ENCODE results near the gene MIPOL1. TPM values are rescaled to one million over a fixed set of nuclear protein-coding genes. Genes with fewer than 3 reads are reported as not detected.

MIPOL1 gene
- total RNA-seq, 1 donor from 2014 or later = not detected

DNA sequence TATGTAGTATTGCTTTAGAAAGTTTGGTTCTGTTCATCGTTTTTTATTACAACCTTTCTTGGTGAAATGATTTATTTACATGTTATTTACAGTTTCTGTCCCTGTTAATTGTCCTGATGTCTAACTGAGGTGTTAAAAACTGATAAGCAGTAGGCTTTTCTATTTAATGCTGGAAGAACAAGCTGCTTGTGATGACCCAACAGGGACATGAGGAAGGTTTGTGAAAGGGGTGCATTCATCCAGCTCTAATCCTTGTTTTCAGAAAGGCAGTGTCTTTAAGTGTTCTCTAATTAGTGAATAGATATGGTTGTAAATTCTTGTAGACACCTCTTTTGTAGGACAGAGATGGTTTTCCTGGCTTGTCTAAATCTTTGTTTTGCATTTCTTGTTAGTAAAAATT lies 205.9 kb downstream of the MIPOL1 start:
- Mint-ChIP-seq H3K4me3 (no peak overlapping the region), H3K27ac (no peak overlapping the region), H3K36me3 (ENCODE audit: low read depth) (no peaks in the 10 kb centered on the region), H3K27me3 (no peaks in the 10 kb centered on the region), H3K9me3 (peaks cover 4% of the 10 kb centered on the region), H3K4me1 (no peaks in the 10 kb centered on the region)
- TF ChIP-seq, protein P1, sequence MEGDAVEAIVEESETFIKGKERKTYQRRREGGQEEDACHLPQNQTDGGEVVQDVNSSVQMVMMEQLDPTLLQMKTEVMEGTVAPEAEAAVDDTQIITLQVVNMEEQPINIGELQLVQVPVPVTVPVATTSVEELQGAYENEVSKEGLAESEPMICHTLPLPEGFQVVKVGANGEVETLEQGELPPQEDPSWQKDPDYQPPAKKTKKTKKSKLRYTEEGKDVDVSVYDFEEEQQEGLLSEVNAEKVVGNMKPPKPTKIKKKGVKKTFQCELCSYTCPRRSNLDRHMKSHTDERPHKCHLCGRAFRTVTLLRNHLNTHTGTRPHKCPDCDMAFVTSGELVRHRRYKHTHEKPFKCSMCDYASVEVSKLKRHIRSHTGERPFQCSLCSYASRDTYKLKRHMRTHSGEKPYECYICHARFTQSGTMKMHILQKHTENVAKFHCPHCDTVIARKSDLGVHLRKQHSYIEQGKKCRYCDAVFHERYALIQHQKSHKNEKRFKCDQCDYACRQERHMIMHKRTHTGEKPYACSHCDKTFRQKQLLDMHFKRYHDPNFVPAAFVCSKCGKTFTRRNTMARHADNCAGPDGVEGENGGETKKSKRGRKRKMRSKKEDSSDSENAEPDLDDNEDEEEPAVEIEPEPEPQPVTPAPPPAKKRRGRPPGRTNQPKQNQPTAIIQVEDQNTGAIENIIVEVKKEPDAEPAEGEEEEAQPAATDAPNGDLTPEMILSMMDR (IDR thresholded peaks at IDR 0.05) = no peak
- no peak for ATAC-seq (ENCODE audit: low read depth)
- DNase-seq = no peak
- ChIA-PET POLR2A (no interaction called here), CTCF (no interaction called here)
- intact Hi-C loops (cut with micrococcal nuclease) = no loop called here

DNA sequence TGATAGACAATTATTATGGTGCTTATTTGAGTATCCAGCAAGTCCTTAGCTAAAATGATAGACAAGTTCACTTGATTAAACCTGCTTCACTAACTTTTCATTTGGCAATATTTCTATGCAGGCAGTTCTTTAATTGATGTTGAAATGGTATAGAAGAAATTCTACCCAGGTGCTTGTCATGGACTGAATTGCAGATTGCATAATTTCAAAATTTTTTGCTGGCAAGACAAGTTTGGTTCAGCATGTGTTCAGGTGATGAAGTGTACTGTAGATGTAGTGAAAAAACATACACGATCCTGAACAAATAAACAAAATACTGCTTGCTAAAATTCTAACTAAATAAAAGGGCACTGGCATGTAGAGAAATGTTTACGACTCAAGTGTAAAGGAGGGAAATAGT lies 208.4 kb downstream of the MIPOL1 start:
- ChIA-PET POLR2A (no interaction called here), CTCF (no interaction called here)
- Mint-ChIP-seq H3K27ac (no peak overlapping the region), H3K4me1 (no peaks in the 10 kb centered on the region), H3K9me3 (no peaks in the 10 kb centered on the region), H3K27me3 (no peaks in the 10 kb centered on the region), H3K4me3 (no peak overlapping the region), H3K36me3 (ENCODE audit: low read depth) (no peaks in the 10 kb centered on the region)
- no peak for DNase-seq
- intact Hi-C loops (cut with micrococcal nuclease) = no loop called here
- ATAC-seq (ENCODE audit: low read depth) = no peak
- TF ChIP-seq, protein P1 (IDR thresholded peaks at IDR 0.05) = no peak

DNA sequence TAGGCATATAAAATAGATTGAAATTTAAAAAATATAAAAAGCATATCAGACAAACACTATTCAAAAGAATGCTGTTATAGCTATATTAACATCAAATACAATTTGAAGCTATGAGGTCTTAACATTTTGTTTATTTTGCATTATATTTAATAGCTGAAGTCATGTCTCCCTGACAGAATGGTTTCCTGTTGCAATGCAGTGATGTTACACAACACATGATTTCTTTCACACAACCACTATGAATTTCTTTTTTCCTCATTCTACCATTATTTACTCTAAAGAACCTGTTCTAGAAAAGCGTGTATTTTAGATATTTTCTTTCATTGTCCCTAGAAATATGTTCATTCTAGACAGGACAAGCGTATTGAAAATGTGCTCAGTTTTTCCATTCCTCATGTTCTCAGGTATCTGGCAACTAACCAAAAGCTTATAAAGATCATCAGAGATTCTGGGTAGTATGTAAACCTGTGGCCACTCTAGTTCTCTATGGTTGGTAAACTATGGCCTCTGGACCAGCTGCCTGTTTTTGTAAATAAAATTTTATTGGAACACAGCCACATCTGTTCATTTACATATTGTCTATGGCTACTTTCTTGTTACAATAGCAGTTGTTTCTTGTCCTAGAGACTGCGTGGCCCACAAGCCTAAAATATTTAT lies 213.5 kb downstream of the MIPOL1 start:
- H3K27me3 Mint-ChIP-seq = no peaks in the 10 kb centered on the region
- no peak for DNase-seq
- no peak overlapping the region for H3K27ac Mint-ChIP-seq
- no peaks in the 10 kb centered on the region for H3K36me3 Mint-ChIP-seq (ENCODE audit: low read depth)
- ChIA-PET POLR2A (no interaction called here), CTCF (no interaction called here)
- intact Hi-C loops (cut with micrococcal nuclease) = no loop called here
- no peaks in the 10 kb centered on the region for H3K4me1 Mint-ChIP-seq
- TF ChIP-seq, protein P1 (IDR thresholded peaks at IDR 0.05) = no peak
- no peak overlapping the region for H3K4me3 Mint-ChIP-seq
- no peak for ATAC-seq (ENCODE audit: low read depth)
- H3K9me3 Mint-ChIP-seq = no peaks in the 10 kb centered on the region

DNA sequence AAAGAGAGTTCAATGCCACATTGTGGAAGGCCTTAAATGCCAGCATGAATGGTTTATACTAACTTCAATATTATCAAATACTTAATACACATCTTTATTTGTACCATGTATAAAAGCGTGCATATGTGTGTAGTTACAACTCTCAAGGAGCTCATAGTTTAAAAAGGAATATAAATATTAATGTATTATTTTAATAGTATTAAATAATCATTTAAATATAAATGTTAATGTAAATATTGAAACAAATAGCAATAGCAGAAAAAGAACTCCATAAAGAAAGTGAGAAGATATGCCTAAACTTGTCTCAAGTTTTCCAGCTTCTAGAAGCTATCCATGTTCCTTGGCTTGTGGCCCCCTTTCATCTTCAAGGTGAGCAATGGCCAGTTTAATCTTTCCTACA lies 215.3 kb downstream of the MIPOL1 start:
- no peaks in the 10 kb centered on the region for H3K4me1 Mint-ChIP-seq
- ChIA-PET CTCF (no interaction called here), POLR2A (no interaction called here)
- no peak overlapping the region for H3K4me3 Mint-ChIP-seq
- H3K27ac Mint-ChIP-seq = no peak overlapping the region
- DNase-seq (no peak), ATAC-seq (ENCODE audit: low read depth) (no peak)
- intact Hi-C loops (cut with micrococcal nuclease) = no loop called here
- TF ChIP-seq, protein P1 (IDR thresholded peaks at IDR 0.05) = no peak
- no peaks in the 10 kb centered on the region for H3K27me3 Mint-ChIP-seq
- H3K36me3 Mint-ChIP-seq (ENCODE audit: low read depth) = no peaks in the 10 kb centered on the region
- no peaks in the 10 kb centered on the region for H3K9me3 Mint-ChIP-seq

DNA sequence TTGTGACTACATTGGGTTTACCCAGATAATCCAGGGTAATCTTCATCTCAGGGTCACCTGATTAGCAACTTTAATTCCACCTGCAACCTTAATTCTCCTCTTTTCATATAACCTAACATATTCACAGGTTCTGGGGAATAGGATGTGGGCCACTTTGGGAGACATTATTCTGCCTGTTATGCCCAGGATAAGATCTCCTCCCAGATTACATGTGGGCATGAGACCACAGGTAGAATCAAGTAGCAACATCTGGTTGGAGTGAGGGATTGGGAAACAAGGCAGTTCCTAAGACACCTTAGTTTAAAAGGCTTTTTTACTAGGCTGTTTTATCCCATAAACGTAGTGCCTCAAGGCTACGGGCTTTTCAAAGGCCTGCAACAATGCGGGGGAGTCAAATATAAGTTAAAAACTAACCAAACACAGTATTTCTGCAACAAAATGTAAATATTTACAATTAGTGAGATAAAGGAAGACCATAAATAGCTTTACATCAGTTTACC lies 215.8 kb downstream of the MIPOL1 start:
- Mint-ChIP-seq H3K9me3 (no peaks in the 10 kb centered on the region), H3K4me1 (no peaks in the 10 kb centered on the region), H3K4me3 (no peak overlapping the region), H3K27me3 (no peaks in the 10 kb centered on the region), H3K27ac (no peak overlapping the region), H3K36me3 (ENCODE audit: low read depth) (no peaks in the 10 kb centered on the region)
- intact Hi-C loops (cut with micrococcal nuclease) = no loop called here
- ATAC-seq (ENCODE audit: low read depth) (no peak), DNase-seq (no peak)
- CTCF ChIA-PET = no interaction called here
- POLR2A ChIA-PET = no interaction called here
- TF ChIP-seq, protein P1 (IDR thresholded peaks at IDR 0.05) = no peak
